Cardiac fibroblast (primary cell): ENCODE measurements around the gene GNA12.
A peak's percentile ranks its signal among the peaks of the same experiment; 100 is the strongest.

Experiments used
- DNase-seq, 2 donors: peaks; one replicate each; pipeline versions ENCODE4 v3.0.0 to v3.0.0-alpha.2; 2010; ENCODE audit warnings: low read depth in 2 of 2
- H3K4me3 ChIP-seq, 2 donors: replicated peaks in 1 of 2; 1 replicate in 1 of 2; 2 replicates in 1 of 2; pipeline ENCODE4 v1.5.1; 2011; ENCODE audit warnings: low read depth in 2 of 2, low read length in 2 of 2, mild to moderate bottlenecking in 2 of 2, moderate library complexity in 1 of 2
- TF ChIP-seq, protein P1 (sequence below): IDR thresholded peaks from one replicate; pipeline ENCODE4 v1.5.1; 2011; ENCODE audit warnings: low read depth, mild to moderate bottlenecking, low read length, inconsistent platforms

GNA12 gene

DNA sequence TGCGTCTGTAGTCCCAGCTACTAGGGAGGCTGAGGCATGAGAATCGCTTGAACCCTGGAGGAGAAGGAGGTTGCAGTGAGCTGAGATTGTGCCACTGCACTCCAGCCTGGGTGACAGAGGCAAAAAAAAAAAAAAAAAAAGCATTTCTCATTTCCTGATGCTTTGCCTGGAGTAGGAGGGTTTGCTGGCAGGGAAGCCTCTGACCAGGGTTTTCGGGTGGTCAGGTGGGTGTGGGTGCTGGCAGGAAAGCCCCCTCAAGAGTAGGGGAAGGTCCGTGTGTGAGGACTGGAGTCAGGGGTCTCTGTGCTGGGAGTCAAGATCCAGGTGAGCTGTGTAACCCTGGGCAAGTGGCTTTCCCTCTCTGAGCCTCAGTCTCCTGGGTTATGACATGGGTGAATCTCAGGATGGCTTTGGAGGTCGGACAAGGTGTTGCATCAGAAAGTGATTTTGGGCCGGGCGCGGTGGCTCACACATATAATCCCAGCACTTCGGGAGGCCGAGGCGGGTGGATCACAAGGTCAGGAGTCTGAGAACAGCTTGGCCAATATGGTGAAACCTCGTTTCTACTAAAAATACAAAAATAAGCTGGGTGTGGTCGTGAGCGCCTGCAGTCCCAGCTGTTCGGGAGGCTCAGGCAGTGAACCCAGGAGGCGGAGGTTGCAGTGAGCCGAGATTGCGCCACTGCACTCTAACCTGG is 152.9 kb downstream of the GNA12 start:
- DNase-seq: no peak
- no peak overlapping the region for H3K4me3 ChIP-seq
- TF ChIP-seq, protein P1, sequence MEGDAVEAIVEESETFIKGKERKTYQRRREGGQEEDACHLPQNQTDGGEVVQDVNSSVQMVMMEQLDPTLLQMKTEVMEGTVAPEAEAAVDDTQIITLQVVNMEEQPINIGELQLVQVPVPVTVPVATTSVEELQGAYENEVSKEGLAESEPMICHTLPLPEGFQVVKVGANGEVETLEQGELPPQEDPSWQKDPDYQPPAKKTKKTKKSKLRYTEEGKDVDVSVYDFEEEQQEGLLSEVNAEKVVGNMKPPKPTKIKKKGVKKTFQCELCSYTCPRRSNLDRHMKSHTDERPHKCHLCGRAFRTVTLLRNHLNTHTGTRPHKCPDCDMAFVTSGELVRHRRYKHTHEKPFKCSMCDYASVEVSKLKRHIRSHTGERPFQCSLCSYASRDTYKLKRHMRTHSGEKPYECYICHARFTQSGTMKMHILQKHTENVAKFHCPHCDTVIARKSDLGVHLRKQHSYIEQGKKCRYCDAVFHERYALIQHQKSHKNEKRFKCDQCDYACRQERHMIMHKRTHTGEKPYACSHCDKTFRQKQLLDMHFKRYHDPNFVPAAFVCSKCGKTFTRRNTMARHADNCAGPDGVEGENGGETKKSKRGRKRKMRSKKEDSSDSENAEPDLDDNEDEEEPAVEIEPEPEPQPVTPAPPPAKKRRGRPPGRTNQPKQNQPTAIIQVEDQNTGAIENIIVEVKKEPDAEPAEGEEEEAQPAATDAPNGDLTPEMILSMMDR: no peak

DNA sequence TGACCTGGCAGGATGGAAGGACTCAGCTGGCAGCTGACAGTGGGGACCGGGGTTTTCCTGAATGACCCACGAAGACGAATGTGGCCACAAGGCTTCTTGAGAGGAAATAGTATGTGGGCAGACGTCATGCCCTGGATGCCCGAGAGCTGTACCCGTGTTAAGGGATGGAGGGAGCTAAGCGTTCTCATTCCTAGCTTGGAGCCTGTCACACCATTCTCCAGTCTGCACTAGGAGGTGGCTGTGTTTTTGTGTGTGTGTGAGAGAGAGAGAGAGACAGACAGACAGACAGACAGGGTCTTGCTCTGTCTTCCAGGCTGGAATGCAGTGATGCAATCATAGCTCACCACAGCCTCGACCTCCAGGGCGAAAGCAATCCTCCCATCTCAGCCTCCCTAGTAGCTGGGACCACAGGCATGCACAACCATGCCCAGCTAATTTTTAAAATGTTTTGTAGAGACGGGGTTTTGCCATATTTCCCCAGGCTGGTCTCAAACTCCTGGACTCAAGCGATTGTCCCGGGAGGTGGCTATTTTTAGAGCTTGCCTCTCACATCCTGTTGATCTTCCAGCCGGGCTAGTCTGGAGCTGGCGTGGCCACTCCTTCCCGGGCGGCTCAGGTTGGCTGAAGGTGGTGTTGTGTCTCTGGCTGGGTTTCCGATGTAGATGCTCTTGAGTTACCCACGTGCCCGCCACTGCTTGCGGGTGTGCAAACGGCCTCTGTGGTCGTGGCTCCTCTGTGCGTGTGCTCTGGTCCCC is 154.0 kb downstream of the GNA12 start:
- H3K4me3 ChIP-seq: no peak overlapping the region
- DNase-seq: peak; percentile 46 to 47
- TF ChIP-seq, protein P1: no peak

DNA sequence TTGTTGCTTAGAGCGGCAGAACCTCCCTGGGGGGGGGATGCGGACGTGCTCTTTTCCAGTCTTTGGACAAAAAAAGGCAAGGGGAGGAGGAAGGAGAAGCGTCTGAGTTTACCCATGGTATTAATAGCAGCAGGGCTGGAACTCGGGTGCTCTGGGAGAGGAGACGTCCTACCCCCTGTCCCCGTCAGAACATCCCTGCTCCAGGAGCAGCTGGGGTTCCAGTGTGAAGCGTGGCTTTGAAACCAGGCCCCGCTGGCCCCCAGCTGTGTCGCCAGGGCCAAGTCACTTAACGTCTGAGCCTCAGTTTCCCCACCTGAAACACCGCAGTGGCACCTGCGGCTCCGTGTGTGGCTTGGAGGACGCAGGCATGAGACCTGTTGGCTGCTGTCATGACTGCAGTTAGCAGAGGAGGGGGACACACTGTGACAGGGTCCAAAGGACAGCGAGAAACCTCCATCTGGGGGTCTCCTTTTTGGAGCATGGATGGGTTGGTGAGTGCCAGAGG is 154.7 kb downstream of the GNA12 start:
- TF ChIP-seq, protein P1: no peak
- DNase-seq: no peak
- H3K4me3 ChIP-seq: no peak overlapping the region

DNA sequence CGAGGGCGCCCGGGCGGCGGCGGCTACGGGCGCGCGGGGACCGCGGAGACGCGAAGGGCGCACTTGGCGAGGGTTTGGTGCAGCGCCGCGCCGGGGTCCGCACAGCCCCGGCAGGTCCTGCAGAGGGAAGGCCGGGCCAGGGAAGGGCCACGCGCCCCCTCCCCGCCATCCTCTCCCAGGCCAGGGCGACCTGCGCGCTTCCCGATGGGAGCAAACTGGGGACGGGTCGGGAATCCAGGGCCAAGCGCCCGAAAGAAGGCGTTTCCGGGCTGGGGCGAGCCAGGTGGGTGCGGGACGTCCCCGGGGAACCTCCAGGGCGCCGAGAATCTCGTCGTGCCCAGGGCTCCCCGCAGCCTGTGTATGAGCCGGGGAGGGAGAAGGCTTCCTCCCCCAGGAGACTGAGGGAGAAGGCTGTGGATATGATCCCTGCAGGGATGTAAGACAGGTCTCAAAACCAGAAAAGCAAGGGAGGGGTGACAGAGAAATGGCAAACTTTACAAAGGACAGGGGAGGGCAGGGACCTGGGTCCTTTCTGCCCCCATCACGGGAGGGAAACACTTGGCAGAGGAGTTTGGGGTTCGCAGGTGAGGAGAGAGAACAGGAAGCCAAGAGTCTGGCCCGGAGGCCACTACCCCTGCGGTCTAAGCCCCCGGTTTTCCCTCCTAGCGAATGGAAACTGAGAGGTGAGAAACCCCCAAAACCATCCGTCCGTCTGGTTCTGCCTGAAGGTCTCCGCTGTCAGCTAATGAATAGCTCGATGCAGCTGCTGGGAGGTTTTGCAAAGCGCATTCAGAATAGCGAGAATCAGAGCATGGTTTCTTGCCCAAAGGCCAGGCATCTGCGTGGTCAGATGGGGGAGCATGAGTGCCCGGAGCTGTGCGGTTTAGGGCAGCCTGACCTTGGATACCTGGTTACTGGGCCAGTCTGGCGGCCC is 155.4 kb downstream of the GNA12 start:
- H3K4me3 ChIP-seq: peak overlapping the region; percentile 17 to 28
- peak in 1 of 2 donors; percentile 25 for DNase-seq
- TF ChIP-seq, protein P1: no peak

DNA sequence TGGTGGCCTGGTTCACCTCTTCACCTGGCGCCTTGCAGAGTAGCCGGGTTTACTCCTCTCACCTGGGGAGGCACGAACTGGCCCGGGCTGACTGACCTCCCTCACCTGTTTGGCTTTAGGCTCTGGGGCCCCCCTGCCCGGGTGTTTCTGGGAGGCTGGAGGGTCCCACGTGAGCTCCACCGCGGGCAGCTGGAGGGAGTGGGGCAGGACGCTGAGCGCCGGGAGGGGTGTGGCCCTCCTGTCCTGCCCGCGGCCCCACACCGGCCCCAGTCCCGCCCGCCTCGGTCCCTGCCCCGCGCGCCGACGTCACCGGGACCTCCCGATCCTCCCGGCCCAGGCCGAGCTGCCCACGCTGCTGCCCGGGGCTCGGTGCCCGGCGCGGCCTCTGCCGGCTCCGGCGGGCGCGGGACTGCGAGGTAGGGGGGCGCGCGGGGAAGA is 156.2 kb downstream of the GNA12 start, which contains the start of gene AMZ1:
Gene AMZ1, plus strand, starts transcription at position 322 of the 438 bp plus-strand sequence. CDS start 12,250 bp downstream, outside the sequence.
- no peak for DNase-seq
- H3K4me3 ChIP-seq: peak within 1 kb of the TSS; percentile 27 to 28
- TF ChIP-seq, protein P1: no peak

DNA sequence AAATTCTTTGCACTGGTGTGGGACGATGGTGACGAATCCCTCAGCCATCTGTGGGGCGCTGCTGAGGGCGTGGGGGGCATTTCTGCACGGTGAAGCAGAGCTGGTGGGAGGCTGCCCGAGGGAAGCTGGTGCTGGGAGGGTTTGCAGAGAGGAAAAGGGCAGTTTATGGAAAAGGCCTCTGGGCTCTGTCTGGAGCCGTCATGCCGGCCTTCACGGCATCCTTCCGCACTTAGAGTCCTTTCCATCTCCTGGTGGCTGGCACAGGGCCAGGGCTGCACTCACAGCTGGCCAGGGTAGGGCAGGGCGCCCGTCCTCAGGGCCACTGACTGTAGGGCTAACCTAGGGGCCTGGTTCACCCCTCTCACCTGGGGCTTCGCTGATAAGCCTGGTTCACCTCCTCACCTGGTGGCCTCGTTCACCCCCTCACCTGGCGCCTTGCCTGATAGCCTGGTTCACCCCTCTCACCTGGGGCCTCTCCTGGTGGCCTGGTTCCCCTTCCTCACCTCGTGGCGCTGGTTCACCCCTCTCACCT is 156.7 kb downstream of the GNA12 start:
- peak; percentile 46 for DNase-seq
- TF ChIP-seq, protein P1: no peak
- H3K4me3 ChIP-seq: no peak overlapping the region
